ENCODE results near the gene DGKA.

- TF ChIP-seq CTCF (conservative IDR thresholded peaks at IDR 0.05; ENCODE audit: low read depth in 2 of 2) (no peak), EZH2 (IDR thresholded peaks at IDR 0.05; ENCODE audit: low read depth, unreplicated experiment) (no peak)
Measured at GRCh38 chr12:55938826-55939501, 8.0 kb downstream of the DGKA start.

Data from GM23338 (cell line).